GM18907 (cell line): ENCODE results near the gene COL4A6.
"Not testable (repeated sequence)": the region's sequence is repeated elsewhere in the genome, so short reads cannot be mapped to it uniquely, and the experiment has no call there.

Source experiments
- ATAC-seq: cut with Tn5 transposase; IDR thresholded peaks from one replicate; pipeline ENCODE4 v1.9.1; 2021; ENCODE audit warnings: mild to moderate bottlenecking, moderate library complexity; ENCODE audit not compliant: unreplicated experiment

The COL4A6 gene

GRCh38 chrX:108438110-108438623 is at the start of gene COL4A6:
COL4A6 (minus strand) TSS chrX:108438422; CDS start chrX:108438196, 226 bp downstream.
- ATAC-seq = no peak

- no peak for ATAC-seq
Measured at GRCh38 chrX:108485960-108486359, 47.7 kb upstream of the COL4A6 start.

DNA sequence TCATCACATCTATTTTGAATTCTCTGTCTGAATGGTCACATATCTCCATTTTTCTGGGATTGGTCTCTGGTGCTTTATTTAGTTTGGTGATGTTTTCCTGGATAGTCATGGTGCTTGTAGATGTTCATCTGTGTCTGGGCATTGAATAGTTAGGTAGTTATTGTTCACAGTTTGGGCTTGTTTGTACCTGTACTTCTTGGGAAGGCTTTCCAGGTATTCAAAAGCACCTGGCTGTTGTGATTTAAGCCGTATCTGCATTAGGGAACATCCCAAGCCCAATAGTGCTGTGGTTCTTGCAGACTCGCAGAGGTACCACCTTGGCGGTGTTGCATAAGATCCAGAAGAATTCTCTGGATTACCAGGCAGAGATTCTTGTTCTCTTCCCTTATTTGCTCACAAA is 46.0 kb upstream of the COL4A6 start:
- no peak for ATAC-seq

GRCh38 chrX:108481528-108481927 is 43.3 kb upstream of the COL4A6 start:
- not testable (repeated sequence) for ATAC-seq

- no peak for ATAC-seq
Measured at GRCh38 chrX:108473979-108474378, 35.8 kb upstream of the COL4A6 start.

DNA sequence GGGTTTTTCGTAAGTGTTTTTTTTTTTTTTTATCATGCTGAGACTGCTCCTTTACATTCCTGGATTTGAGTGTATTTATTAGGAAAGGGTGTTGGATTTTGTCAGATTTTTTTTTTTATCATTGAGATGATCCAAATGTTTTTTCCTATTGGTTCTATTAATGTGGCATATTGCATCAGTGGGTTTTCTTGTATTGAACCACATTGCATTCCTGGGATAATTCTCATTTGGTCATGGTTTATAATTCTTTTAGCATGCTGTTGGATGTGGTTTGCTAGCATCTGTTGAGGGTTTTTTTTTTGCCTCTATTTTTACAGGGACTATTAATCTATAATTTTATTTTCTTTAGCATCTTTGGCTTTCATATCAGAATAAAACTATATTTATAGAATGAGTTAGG is 30.3 kb upstream of the COL4A6 start:
- ATAC-seq = no peak

GRCh38 chrX:108464604-108465003 is 26.4 kb upstream of the COL4A6 start:
- ATAC-seq = no peak

DNA sequence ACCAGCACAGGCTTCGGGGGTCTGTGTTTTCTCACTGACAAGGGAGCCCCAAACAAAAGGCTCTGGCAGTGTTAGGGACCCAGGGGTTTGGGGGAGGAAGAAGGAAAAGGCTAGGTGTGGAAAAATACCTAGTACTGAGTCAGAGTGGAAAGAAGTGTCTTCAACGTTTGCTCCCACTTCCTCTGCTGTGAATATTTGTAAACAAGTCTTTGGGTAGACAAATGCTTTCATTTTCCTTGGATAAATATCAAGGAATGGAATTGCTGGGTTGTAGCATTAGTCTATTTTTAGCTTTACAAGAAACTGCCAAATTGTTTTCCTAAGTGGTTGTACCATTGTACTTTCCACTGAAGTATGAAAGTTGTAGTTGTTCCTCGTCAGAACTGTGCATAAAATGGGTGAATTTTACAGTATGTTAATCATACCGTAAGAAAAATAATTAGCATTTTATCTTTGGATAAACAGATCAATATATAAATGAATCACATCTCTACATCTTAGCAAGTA is 18.8 kb upstream of the COL4A6 start:
- no peak for ATAC-seq

DNA sequence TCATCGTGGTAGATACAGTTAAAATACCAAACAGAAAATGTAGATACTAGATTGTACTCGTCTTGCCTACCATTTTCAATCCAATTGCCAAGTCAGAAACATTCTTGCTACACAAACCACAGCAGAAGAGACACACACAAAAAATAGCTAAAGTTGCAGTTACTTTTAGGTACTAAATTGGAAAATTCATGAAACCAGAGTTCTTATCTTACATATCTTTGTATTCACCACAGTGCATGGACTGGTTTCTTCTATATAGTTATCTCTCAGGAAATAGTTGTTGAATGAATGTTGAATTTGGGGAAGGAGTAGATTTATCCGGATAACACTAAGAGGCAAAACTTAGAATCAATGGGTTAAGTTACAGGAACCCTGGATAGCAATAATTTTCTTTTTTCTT is 15.6 kb upstream of the COL4A6 start:
- no peak for ATAC-seq

GRCh38 chrX:108447303-108447702 is 9.1 kb upstream of the COL4A6 start:
- no peak for ATAC-seq

DNA sequence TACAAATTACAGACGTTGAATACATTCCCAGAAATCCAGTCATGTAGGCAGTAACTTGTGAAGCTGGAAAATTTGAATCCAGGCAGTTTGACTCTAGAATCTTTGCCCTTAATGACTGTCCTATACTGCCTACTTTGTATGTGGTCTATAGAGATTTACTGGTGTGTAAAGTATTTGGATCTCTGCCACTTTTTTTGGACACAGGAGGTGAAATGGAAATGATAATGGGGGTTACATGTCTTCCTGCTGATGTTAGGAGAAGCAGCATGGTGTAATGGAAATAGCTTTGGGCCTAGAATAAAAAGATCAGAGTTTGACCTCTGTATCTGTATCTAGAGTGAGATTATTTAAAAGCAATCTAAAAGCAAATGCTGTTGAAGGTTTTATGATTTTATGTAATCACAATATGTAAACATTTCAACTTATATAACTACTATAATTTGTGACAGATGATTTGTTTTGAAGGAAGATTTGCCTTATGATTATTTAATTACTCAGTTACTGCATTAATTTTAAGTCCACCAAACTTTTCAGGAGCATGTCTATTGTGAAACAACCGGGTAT is 4.8 kb upstream of the COL4A6 start:
- ATAC-seq = no peak

DNA sequence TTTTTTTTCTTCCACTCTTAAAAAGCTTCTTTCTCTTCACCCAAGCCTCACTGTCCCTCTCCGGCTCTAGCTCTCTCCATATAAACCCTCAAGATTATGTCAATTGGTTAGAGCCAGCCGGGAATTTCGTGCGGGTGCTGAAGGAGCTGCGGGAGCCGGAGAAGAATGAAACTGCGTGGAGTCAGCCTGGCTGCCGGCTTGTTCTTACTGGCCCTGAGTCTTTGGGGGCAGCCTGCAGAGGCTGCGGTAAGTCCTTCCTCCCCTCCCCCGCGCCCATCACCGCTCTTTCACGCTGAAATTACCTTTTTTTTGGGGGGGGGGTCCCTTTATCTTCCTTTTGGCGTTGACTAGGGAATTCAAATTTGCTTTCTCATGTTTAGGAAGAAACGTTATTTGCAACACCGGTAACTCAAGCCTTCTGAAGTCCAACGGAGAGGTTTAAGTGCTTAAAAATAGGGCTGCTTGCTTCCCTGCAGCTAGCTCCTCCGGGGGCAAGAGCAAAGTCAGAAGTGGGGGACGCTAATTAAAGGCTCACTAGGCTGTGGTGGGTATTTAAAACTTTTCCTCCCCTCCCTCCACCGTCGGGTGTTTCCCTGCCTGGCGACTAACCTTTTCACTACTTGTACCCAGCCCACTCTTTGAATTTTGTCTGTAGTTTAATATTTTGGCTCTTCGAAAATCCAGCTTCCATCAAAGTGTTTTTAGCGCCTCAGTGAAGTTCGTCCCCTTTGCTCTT is 1.9 kb upstream of the COL4A6 start:
- no peak for ATAC-seq

GRCh38 chrX:108439426-108439942 is 1.3 kb upstream of the COL4A6 start, which contains the start of gene COL4A5:
COL4A5 (plus strand) TSS chrX:108439838; CDS start chrX:108440126, 288 bp downstream.
- no peak for ATAC-seq

- ATAC-seq = no peak
Measured at GRCh38 chrX:108437349-108438109, 693 bp downstream of the COL4A6 start.

DNA sequence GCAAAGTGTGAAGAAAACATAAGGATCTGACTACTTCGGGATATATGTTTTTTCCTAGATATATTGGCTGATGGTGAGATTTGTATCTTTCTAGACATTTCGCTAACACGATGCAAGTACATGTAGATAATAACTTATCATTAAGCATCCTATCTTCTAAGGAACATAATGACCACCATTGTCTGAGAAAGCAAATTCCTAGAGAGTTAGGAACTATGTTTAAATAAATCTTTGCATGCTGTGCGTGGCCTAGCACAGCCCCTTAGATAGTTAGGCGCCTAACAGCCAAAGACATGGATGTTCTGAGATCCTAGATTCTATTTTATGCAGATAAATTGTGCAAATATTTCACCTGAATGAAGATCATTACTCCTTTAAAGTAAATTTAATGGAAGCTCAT is 3.0 kb downstream of the COL4A6 start:
- ATAC-seq = no peak

DNA sequence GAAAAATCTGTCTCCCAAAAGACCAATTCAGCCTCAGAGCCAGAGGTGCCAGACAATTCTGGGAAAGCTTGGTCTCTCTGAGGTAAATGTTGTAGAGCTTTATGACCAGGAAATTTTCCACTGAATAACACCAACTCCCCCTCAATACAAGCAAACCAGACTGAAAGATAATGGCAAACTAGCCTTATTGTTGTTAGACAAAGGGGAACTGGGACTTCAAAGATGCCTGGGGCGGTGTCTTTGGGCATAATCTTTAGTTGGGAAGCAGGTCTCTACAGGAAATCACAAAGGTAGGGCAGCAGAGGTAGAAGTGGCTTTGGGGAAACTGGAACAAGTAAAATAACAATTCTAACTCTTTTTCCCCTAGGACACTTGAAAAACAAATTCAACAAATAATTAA is 12.0 kb downstream of the COL4A6 start:
- no peak for ATAC-seq

DNA sequence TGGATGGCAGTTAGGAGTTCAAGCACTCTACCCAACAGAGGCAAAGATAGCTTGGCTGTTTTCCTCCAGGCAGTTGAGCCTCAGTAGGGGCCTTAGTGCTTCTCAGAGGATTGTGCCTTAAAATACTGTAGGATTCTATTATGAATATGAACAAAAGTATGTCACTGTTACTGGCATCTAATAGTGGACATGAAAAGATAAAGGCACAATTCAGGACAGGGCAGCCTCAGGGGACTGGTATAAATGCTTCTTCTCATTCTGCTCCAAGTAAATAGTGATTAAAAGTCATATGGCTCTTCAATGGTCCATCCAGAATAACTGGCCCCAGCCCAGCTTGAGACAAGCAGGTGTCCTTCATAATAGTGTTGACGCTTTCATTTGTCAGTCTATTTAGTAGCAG is 17.7 kb downstream of the COL4A6 start:
- ATAC-seq = no peak

DNA sequence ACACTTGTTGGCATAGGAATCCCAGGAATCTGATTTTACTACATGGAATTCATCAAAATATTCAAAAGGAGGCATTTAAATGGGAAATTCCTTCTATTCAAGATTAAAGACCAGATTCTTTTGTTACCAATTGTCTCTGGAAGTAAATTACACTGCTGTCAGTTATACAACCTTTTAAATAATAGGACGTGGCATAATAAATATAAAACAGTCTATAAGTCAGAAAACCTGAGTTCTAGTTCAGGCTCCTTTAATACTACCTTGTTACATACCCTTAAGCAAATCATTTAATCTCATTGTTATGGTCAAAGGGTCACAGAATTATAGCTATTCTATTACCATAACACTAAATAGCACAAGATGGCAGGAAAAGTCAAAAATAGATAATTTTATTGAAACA is 18.8 kb downstream of the COL4A6 start:
- ATAC-seq = no peak

GRCh38 chrX:108417257-108417656 is 21.0 kb downstream of the COL4A6 start:
- ATAC-seq = peak; percentile 57

DNA sequence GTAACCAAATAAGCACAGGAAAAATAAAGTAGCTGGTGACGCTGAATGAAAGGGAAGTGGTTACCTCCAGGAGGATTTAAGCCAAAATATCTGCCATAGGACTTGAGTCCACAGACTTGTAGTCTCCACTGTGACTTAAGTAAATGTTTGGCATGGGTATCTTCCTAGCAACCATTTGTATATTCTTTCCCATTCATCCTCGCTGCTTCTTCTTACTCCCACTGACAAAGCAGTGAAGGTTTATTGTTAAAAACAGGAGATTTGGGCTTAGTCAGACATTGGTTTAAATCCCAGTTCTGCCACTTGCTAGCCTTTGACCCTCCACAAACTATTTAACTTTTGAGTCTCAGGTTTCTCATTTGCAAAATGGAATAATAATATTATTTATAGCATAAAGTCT is 22.3 kb downstream of the COL4A6 start:
- no peak for ATAC-seq

DNA sequence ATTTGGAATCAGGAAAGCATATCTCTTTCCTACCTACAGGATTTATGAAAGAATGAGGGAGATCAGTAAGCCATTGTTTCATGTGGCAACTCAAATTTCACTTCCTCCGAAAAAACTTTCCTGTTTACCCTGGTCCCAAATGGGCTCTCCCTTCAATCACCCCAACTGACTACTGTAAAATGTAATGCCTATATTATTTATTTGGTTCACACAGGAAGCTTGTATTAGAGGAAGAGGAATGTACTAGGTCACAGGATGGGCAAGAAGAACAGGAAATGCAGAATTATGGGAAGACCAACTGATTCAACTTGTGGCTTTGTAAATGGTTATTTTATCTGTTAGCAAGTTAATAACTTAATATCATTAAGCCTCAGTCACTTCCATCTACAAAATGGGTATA is 23.1 kb downstream of the COL4A6 start:
- no peak for ATAC-seq
